RWPE1 (cell line): ENCODE data around the gene ME3.

Source experiments
- CTCF ChIA-PET: fragments of 350-600 bp; sonication (Branson Sonifier 250); formaldehyde crosslinking; extraction: SDS; loops from one replicate; lab custom pipeline; 2021; lab: Yijun Ruan, JAX
- POLR2A ChIA-PET: fragments of 400-600 bp; formaldehyde crosslinking; extraction: SDS; loops from one replicate; lab custom pipeline; 2020; ENCODE audit warnings: antibody characterized with exemption; ENCODE audit not compliant: low non-redundant PET; lab: Yijun Ruan, JAX
- DNase-seq: peaks from one replicate; pipeline ENCODE4 v3.0.0; 2012; ENCODE audit warnings: low spot score
- H3K27ac ChIP-seq: fragments of 450-650 bp; 2 replicates; pipeline ENCODE4 v1.5.1; 2017
- TF ChIP-seq, protein P1 (sequence below): fragments of 450-650 bp; conservative IDR thresholded peaks from 2 replicates; pipeline ENCODE4 v1.5.1; 2017; ENCODE audit warnings: low read depth, mild to moderate bottlenecking

ME3 gene

GRCh38 chr11:86468169-86468568 lies 204.2 kb downstream of the ME3 start:
- POLR2A ChIA-PET, result no interaction called here
- no peak for DNase-seq
- TF ChIP-seq, protein P1, sequence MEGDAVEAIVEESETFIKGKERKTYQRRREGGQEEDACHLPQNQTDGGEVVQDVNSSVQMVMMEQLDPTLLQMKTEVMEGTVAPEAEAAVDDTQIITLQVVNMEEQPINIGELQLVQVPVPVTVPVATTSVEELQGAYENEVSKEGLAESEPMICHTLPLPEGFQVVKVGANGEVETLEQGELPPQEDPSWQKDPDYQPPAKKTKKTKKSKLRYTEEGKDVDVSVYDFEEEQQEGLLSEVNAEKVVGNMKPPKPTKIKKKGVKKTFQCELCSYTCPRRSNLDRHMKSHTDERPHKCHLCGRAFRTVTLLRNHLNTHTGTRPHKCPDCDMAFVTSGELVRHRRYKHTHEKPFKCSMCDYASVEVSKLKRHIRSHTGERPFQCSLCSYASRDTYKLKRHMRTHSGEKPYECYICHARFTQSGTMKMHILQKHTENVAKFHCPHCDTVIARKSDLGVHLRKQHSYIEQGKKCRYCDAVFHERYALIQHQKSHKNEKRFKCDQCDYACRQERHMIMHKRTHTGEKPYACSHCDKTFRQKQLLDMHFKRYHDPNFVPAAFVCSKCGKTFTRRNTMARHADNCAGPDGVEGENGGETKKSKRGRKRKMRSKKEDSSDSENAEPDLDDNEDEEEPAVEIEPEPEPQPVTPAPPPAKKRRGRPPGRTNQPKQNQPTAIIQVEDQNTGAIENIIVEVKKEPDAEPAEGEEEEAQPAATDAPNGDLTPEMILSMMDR, result no peak
- CTCF ChIA-PET, result no interaction called here
- H3K27ac ChIP-seq, result no peak overlapping the region

DNA sequence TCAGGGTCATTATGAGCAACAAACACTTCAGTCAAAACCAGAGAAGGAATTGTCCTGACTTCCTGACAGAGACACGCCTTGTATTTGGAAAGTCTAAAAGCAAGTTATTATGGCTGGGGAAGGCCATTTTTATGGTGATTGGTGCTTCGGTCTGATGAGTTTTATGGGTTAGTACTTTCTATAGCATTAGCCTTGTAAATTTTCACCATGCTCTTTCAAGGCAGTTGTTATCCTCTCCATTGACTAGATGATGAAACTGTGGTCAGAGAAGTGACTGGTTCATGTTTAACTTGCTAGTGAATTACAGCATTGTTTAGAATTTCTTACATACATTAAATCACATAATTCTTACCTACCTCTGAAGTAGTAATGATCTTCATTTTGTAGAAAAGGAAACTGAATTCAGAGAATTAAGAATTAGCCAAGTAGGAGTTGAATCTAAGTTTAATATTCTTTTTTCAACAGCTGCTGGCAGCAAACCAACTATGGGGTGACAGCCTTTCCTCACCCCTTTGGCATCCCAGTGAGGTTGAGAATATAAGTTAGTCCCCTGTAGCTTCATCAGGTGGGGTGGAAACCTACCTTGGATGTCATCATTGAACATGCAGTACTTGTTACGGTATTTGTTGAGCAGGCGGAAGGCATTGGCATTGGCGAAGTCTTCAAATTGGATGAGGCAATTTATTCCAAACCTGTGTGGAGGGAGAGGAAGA lies 207.8 kb downstream of the ME3 start:
- no peak overlapping the region for H3K27ac ChIP-seq
- no peak for DNase-seq
- ChIA-PET POLR2A (no interaction called here), CTCF (no interaction called here)
- TF ChIP-seq, protein P1, result no peak

GRCh38 chr11:86463955-86464354 lies 208.5 kb downstream of the ME3 start:
- POLR2A ChIA-PET, result no interaction called here
- CTCF ChIA-PET, result no interaction called here
- H3K27ac ChIP-seq, result no peak overlapping the region
- no peak for DNase-seq
- TF ChIP-seq, protein P1, result no peak

GRCh38 chr11:86463120-86463519 lies 209.3 kb downstream of the ME3 start:
- POLR2A ChIA-PET, result no interaction called here

DNA sequence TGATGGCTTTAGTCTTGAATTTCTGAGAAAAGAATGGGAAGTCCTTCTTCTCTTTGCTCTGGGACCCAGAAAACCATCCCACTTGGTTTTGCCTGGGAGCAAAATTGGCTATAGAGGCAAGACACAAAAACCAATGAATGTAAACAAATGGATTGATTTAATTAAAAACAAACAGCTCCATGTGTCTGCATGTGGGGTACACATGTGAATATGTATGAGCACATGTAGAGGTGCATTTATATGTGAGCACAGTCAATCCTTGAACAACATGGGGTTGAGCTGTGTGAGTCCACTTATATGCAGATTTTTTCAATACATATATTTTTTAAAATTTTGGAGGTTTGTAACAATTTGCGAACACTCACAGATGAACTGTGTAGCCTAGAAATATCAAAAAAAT lies 210.5 kb downstream of the ME3 start:
- TF ChIP-seq, protein P1, result no peak
- DNase-seq, result no peak
- H3K27ac ChIP-seq, result no peak overlapping the region
- ChIA-PET CTCF (interaction anchor here (0.5 kb wide), 1 partner anchor 13 kb away, joined by 4 read pairs; no protein-coding TSS in a partner anchor), POLR2A (no interaction called here)

More at GRCh38 chr11:86463120-86463519, 209.3 kb downstream of the ME3 start:
- DNase-seq, result peak; percentile 29
- peak overlapping the region; percentile 57 for H3K27ac ChIP-seq
- TF ChIP-seq, protein P1, result no peak
- CTCF ChIA-PET, result no interaction called here

GRCh38 chr11:86460461-86461385 lies 211.7 kb downstream of the ME3 start:
- H3K27ac ChIP-seq, result peak overlapping the region; percentile 81
- CTCF ChIA-PET, result interaction anchor here (1.6 kb wide), 1 partner anchor 148 kb away, joined by 6 read pairs; no protein-coding TSS in a partner anchor
- TF ChIP-seq, protein P1, result no peak
- no peak for DNase-seq
- POLR2A ChIA-PET, result no interaction called here
